Uterus (tissue), 2 donors: ENCODE data around the gene SKAP1.

Source experiments
- POLR2A ChIP-seq, 2 donors: fragments of 450-650 bp; IDR thresholded peaks; one replicate each; pipeline ENCODE4 v1.6.1; 2016; ENCODE audit warnings: antibody characterized with exemption in 2 of 2, mild to moderate bottlenecking in 1 of 2, moderate library complexity in 1 of 2
- TF ChIP-seq, protein P1 (sequence below), 4 experiments: fragments of 200-600 bp in 2 of 4; fragments of 450-650 bp in 2 of 4; sonication (generic) in 2 of 4; IDR thresholded peaks; one replicate each; pipeline ENCODE4 v1.5.1; 2016 to 2019; ENCODE audit warnings: antibody characterized with exemption in 4 of 4, mild to moderate bottlenecking in 2 of 4, moderate library complexity in 1 of 4

DNA sequence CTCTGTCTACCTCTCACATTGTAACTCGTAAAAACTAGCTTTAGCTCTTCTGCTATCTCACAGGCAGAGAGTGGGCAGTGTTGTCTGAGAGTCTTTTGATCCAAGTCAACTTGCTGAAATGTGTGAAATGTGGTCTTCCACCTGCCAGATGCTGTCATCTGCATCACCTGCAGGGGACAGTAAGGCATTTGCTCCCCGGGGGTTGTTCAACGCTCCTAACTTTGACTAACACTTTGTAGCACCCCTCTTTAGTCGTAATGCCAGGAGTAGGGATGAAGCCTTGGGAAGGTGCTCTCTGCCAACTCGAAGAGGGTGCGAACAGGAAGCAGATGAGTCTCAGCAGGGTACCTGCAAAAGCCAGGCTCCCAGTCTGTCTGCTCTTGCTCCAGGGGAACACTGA lies 286.4 kb downstream of the SKAP1 start:
- TF ChIP-seq, protein P1, sequence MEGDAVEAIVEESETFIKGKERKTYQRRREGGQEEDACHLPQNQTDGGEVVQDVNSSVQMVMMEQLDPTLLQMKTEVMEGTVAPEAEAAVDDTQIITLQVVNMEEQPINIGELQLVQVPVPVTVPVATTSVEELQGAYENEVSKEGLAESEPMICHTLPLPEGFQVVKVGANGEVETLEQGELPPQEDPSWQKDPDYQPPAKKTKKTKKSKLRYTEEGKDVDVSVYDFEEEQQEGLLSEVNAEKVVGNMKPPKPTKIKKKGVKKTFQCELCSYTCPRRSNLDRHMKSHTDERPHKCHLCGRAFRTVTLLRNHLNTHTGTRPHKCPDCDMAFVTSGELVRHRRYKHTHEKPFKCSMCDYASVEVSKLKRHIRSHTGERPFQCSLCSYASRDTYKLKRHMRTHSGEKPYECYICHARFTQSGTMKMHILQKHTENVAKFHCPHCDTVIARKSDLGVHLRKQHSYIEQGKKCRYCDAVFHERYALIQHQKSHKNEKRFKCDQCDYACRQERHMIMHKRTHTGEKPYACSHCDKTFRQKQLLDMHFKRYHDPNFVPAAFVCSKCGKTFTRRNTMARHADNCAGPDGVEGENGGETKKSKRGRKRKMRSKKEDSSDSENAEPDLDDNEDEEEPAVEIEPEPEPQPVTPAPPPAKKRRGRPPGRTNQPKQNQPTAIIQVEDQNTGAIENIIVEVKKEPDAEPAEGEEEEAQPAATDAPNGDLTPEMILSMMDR (IDR thresholded peaks at IDR 0.05), result no peak
- TF ChIP-seq POLR2A (IDR thresholded peaks at IDR 0.05), result no peak
